GM18505 (cell line): ENCODE data around the gene SLC31A2.

Source experiments
- ATAC-seq: cut with Tn5 transposase; IDR thresholded peaks from one replicate; pipeline ENCODE4 v1.9.1; 2021; ENCODE audit not compliant: unreplicated experiment
- POLR2A ChIP-seq: IDR thresholded peaks from 4 replicates; pipeline ENCODE4 v1.6.1; 2011; ENCODE audit warnings: borderline replicate concordance; ENCODE audit not compliant: insufficient read depth, insufficient read length; ENCODE audit errors: extremely low read depth

SLC31A2 gene

DNA sequence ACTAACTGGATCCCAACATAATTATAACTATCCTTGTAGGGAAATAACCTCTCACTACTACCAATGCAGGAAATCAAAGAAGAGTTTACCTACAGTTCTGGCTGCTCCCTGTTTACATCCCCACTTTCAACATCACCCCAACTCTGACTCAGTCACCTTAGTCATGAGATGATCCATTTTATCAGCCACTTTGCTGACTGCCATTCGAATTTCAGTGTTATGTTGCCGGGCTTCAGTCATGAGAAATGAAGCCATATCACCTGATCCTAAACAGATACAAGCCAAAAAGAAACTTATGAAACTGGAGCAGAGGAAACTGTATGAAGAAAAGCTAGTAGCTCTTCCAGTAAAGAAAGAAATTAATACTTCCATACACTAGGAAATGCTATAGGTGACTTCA, 33.7 kb downstream of the SLC31A2 start:
- no peak for ATAC-seq
- TF ChIP-seq POLR2A: no peak

DNA sequence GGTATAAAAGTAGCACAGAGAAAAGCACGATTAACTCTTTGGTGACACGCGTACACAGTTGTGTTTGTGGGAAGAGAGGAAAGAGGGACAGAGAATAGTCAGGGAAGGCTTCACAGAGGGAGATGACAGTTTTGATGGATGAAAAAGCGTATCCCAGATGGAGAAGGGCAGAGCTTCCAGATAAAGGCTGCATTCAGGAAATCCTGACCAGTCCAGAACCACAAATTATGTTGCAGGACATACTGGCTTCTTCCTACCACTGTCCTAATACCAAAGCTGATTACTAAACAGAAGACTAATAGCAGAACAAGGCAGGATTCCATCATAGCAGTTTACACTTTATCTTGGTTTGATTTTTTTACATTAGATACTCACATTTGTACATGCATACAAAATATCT, 34.5 kb downstream of the SLC31A2 start:
- ATAC-seq: no peak
- TF ChIP-seq POLR2A: no peak

DNA sequence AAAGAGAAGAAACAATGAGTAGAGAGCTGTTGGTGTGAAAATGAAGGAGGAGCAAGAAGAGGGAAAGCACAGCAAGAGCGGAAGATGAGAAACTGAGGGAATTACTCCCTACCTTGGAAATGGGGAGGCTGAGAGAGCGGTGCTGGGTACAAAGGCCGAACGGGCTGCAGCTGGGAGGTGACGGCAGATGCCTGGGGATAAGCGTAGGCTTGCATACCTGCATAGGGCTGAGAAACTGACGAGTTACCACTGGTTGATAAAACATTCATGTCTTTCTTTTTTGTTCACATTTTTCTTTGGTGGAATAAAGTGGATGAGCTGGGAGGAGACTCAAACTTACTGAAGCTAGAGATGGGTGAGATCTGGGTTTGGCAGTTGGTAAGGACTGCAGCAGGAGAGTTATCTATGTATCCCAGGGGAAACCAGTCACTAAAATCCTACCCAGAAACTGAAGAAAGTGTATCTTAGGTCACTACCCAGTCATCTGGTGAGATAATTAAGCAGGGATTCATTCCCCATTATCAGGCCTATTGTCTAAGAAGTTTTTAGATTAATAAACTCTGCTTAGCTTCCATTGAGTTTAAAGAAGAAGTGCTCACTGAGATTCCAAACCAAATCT, 35.4 kb downstream of the SLC31A2 start:
- ATAC-seq: no peak
- TF ChIP-seq POLR2A: no peak

DNA sequence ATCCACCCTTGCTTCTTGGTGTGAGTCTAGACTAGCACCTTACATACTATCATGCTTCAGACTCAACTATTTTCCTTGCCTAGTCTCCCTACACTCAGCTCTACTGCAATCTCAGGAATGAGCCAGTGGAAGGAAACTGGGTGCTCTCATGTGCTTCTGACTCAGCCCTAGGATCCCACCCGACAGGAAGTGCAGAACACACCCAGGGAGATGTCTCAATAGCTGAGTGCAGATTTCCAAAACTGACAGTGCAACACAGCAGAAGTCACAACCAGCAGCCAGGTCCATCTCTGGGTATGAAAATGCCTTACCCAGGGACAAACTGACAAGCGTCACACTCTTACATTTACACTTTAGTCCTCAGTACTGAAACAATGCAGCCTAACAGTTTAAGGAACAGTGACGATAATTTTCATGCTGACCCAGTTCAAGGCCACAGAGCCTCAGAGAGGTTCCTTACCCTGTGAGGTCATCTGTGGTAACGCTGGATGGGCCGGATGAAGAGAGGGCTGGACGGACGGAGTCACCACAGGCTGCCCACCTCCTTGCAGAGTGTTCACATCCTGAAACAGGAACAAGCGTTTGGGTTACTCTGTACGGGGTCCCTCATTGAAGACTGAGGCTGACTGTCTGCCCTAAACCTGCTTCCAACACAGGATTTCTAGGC, 37.3 kb downstream of the SLC31A2 start:
- no peak for TF ChIP-seq POLR2A
- ATAC-seq: no peak

DNA sequence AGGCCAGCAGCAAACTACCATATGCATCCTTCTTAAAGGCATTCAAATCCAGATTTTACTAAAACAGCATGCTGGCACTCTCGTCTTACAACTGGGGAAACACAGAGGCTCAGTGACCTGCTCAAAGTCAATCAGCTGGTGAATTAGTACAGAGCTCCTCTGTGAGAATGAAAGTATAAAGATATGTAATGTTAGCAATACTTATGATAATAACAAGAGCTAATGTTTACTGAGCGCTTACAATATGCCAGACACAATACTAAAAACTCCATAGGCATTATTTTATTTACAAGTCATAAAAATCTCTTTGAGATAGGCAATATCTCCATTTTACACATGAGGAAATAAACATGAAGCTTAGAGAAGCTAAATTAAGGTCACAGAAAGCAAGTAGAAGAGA, 41.6 kb downstream of the SLC31A2 start:
- no peak for ATAC-seq
- TF ChIP-seq POLR2A: no peak

DNA sequence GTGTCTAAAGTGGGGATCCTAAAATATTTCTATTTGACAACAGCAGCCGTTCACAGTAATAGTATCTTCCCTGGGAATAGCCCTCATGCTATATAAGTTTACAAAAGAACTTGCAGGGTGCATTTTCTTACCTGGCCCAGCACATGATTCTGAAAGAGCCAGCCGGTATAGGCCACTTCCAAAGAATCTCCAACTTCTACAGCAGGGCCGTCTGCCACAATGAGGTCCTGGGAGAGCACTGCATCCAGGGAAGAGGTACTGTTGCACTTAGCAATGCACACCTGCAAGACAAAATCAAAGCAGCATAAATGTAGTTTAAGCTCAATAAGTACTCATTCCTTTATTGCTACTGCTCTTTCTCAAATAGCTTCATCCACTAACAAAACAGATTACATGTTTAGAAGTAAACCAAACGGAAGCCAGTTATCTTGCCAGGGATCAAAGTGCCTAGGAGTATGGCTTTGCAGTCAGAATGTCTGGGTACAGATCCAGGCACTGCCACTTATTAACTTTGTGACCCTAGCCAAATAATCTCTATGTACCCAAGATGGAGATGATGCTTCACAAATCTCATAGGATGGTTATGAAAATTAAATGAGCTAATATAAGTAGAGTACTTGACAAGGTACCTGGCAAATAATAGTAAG, 49.0 kb downstream of the SLC31A2 start:
- no peak for ATAC-seq
- no peak for TF ChIP-seq POLR2A

DNA sequence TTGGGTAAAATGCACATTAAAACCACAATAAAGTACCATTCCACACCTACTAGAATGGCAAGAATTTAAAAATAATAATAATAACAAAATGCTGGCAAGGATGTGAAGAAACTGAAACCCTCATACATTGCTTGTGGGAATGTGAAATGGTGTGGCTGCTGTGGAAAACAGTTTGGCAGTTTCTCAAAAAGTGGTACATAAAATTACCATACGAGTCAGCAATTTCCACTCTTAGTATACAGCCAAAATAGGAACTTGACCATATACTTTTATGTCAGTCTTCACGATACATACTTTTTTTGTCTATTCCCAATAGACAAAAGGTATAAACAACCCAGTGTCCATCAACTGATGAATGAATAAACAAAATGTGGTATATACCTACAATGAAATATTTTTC, 54.6 kb downstream of the SLC31A2 start:
- ATAC-seq: no peak
- TF ChIP-seq POLR2A: no peak

DNA sequence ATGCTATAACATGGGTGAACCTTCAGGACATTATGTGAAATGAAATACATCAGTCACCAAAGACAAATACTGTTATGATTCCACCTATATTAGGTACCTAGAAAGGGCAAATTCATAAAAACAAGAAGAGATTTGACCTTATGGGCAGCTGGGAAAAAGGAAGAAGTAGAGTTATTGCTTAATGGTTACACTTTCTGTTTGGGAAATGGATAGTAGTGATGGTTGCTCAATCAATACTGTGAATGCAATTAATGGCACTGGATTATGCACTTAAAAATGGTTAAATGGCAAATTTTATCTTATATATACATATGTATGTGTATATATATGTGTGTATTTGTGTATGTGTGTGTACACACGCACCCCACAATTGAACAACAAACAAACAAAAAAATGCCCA, 55.1 kb downstream of the SLC31A2 start:
- no peak for ATAC-seq
- no peak for TF ChIP-seq POLR2A

DNA sequence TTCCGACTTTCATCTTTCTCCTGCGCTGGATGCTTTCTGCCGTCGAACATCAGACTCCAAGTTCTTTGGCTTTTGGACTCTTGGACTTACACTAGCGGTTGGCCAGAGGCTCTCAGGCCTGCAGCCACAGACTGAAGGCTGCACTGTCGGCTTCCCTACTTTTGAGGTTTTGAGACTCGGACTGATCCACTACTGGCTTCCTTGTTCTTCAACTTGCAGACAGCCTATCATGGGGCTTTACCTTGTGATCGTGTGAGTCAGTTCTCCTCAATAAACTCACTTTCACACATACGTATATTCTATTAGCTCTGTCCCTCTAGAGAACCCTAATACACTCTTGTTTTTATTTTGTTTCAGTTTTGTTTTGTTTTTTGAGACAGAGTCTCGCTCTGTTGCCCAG, 60.0 kb downstream of the SLC31A2 start:
- no peak for ATAC-seq
- TF ChIP-seq POLR2A: no peak
